Epithelial cell of esophagus (primary cell): ENCODE data around the gene RIMOC1.
"Not testable (repeated sequence)": the region's sequence is repeated elsewhere in the genome, so short reads cannot be mapped to it uniquely, and the experiment has no call there.

Experiments
- DNase-seq: peaks from one replicate; pipeline ENCODE4 v3.0.0; 2010; ENCODE audit warnings: low read depth
- H3K4me3 ChIP-seq: 2 replicates; pipeline ENCODE4 v1.5.1; 2011; ENCODE audit warnings: mild to moderate bottlenecking, low read length, control low read depth
- TF ChIP-seq, protein P1 (sequence below): IDR thresholded peaks from 2 replicates; pipeline ENCODE4 v1.5.1; 2011; ENCODE audit warnings: low read depth, mild to moderate bottlenecking, low read length, control low read depth, inconsistent platforms; ENCODE audit not compliant: insufficient read depth; ENCODE audit errors: missing control alignments

The RIMOC1 gene

DNA sequence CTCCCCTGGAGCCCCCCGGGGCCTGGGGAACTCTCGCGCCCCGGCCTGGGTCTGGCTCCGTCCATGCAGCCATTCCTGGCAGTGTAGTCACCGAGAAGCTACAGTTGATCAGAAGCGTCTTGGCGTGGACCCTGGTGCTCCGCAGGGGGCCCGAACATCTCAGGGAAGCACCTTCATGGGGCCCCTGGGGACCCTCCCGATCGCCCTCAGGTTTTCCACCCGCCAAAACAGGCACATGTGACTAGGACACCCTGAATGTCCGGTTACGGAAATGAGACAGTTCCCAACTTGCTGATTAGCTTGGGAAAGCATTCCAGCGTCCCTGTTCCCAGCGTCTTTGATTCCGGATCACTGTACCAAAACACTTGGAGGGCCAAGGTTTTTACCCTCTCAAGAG is 21.4 kb downstream of the RIMOC1 start:
- peak; percentile 53 for DNase-seq
- TF ChIP-seq, protein P1, sequence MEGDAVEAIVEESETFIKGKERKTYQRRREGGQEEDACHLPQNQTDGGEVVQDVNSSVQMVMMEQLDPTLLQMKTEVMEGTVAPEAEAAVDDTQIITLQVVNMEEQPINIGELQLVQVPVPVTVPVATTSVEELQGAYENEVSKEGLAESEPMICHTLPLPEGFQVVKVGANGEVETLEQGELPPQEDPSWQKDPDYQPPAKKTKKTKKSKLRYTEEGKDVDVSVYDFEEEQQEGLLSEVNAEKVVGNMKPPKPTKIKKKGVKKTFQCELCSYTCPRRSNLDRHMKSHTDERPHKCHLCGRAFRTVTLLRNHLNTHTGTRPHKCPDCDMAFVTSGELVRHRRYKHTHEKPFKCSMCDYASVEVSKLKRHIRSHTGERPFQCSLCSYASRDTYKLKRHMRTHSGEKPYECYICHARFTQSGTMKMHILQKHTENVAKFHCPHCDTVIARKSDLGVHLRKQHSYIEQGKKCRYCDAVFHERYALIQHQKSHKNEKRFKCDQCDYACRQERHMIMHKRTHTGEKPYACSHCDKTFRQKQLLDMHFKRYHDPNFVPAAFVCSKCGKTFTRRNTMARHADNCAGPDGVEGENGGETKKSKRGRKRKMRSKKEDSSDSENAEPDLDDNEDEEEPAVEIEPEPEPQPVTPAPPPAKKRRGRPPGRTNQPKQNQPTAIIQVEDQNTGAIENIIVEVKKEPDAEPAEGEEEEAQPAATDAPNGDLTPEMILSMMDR: no peak
- H3K4me3 ChIP-seq: peak overlapping the region; percentile 65

DNA sequence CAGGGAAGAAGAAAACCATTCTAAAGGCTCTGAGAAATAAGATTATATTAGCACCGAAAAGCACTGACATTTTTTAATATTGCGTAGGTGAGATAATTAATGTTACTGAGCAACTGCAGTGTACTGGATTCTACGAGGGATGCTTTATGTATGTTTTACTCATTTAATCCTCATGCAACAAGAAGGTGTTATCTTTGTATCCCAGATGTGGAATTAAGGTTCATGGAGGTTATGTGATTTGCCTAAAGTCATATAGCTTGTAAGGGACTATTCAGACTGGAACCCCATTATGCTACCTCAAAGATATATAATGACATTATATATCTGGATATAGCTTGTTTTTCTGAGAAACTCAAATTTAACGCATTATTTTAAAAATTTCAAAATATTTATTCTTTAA is 23.5 kb downstream of the RIMOC1 start:
- no peak overlapping the region for H3K4me3 ChIP-seq
- no peak for DNase-seq
- TF ChIP-seq, protein P1: no peak

DNA sequence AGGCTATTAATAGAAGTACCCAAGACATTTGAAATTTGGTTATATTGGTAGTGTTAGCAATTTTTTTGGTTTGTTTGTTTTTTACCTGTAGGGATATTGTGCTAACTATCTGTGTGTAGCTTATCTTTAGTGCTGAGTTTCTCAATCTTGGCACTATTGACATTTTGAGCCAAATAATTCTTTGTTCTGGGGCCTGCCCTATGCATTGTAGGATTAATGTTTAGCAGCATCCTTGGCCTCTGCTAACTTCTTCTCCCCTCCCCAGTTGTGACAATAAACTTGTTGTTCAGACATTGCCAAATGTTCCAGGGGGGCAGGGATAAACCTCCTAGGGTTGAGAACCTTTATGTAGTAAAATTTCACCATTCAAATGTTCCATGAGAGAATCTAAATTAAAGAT is 24.9 kb downstream of the RIMOC1 start:
- TF ChIP-seq, protein P1: no peak
- no peak overlapping the region for H3K4me3 ChIP-seq

DNA sequence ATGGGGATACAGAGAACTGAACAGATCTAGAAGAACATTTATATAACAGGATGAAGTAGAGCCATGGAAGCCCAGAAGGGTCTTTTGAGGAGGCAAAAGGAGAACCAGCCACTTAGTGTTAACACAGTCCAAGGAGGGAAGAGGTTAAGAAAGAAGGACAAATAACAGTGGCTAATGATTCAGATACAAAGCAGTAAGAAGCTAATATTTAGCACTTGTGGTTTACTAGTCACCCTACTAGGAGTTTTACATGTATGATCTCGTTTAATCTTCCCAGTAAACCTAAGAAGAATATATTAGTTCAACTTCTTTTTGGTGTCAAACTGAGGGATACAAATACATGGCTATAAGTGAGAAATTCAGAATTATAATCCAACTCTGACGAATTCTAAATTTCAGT is 28.6 kb downstream of the RIMOC1 start:
- TF ChIP-seq, protein P1: no peak
- DNase-seq: peak; percentile 3
- H3K4me3 ChIP-seq: no peak overlapping the region

More for the DNA sequence above, 24.9 kb downstream of the RIMOC1 start:
- DNase-seq: no peak

DNA sequence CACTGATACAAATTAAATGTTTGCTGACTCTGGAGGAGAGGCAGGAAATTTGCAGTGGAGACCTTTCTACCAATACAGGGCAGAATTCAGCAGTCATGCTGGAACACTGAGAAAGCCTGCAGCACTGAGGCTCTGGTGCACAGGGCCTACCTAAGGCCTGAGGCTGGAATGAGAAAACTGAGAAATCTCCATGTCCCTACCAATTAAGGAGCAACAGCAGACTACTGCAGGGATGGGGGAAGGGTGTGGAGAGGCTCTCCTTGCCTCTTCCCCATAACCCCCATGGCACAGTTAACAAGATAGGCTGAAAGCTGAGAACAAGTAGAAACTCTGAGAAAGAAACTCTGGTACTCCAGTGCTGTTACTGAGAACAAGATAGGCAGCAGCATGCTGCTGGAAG is 31.4 kb downstream of the RIMOC1 start:
- no peak overlapping the region for H3K4me3 ChIP-seq
- TF ChIP-seq, protein P1: no peak
- no peak for DNase-seq

DNA sequence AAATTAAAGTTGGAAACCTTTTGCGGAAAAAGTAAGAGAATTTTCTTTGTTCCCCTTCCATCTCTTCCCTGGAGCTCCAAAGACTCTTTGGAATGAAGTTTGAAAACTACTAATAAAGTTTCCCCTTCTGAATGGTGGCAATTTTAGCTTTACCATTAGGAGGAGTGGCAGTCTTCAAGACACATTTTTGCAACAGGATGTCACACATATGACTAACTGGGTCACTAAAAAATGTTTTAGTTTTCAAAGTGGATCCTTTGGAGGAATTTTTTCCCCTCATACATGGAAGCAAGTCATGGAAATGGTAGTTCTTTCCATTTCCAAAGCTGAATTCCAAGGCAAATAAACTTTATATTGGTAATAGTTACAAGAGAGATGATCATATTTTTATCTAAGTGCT is 36.5 kb downstream of the RIMOC1 start:
- H3K4me3 ChIP-seq: no peak overlapping the region
- DNase-seq: no peak
- TF ChIP-seq, protein P1: no peak

DNA sequence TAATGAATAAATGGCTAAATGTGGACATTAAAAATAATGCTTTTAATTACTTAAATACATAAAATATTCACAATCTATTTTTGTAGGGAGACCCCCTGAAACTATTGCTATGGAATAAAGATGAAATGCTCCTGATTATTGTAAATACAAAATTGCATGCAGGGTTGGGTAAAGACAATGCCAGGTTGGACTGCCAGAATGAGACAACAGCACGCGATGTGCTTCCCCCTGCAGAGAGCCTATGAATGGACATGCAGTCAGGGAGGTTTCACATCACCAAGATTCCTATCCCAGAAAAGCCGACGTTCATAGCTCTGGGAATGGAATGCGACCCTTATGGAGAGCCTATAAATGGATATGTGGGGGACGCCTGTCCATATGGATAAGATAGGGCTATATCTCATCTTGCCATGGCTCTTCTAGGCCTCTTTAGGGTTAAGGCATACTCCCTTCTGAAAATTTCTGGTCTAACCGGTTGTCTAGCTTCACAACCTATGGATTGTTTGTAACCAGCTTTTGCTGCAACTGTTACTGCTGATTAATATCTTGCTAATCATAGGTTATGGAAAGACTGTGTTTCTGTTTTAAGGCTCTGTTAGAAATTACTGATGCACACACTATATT is 41.3 kb downstream of the RIMOC1 start:
- DNase-seq: peak; percentile 16
- H3K4me3 ChIP-seq: not testable (repeated sequence)
